Stimulated activated CD4-positive, alpha-beta T cell treated with anti-CD3 and anti-CD28 coated beads, Interleukin-1b, Interleukin-23, amount 100 ng/mL, for 48 hours (primary cell): Measurements from ENCODE around the gene EOGT.

Source experiments
- DNase-seq: peaks from one replicate; pipeline ENCODE4 v3.0.0-alpha.2; 2020

The EOGT gene

DNA sequence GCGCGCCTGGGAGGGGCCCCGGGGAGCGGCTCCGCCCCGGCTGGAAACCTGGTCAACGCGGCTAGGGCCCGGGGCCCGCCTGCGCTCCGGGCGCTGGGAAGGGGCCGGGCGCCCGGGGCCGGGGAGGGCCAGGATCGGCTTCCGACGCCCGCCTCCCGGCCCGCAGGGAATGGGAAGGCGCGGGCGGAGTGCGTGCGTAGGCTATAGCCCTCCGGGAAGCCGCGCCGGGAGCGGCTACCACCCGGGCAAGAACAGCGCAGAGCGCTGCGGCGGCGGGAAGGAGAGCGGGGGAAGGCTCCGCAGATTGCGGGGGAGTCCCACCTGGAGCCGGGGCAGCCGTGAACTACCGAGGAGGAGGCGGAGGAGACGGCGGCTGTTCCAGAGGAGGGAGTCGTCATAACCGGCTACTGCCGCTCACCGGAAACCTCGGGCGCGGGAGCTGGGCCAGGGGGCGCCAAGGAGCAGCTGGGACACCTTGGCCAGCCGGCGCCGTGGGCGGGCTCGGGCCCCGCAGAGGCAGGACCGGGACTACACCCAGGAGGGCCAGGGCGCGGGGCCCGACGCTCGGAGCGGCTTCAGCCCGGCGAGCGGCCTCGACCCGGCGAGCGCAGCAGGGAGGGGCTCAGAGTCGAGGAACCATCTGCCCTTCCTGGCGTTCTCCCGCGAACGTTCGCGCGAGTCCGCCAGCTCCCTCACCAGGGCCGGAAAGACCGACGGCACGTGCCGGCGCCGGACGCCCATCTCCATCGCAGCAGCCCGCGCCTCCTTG, at the start of gene EOGT:
TSS of gene EOGT (minus strand) at position 432 of the 769 bp plus-strand sequence. CDS start 3,838 bp downstream, outside the sequence.
- DNase-seq, result peak; percentile 79

GRCh38 chr3:69059688-69060087, 46.2 kb upstream of the EOGT start:
- no peak for DNase-seq

GRCh38 chr3:69058947-69059224, 45.4 kb upstream of the EOGT start:
- no peak for DNase-seq

GRCh38 chr3:69058180-69058946, 44.9 kb upstream of the EOGT start:
- no peak for DNase-seq

- DNase-seq, result no peak
These were observed 39.0 kb upstream of the EOGT start for GRCh38 chr3:69052472-69052898.

DNA sequence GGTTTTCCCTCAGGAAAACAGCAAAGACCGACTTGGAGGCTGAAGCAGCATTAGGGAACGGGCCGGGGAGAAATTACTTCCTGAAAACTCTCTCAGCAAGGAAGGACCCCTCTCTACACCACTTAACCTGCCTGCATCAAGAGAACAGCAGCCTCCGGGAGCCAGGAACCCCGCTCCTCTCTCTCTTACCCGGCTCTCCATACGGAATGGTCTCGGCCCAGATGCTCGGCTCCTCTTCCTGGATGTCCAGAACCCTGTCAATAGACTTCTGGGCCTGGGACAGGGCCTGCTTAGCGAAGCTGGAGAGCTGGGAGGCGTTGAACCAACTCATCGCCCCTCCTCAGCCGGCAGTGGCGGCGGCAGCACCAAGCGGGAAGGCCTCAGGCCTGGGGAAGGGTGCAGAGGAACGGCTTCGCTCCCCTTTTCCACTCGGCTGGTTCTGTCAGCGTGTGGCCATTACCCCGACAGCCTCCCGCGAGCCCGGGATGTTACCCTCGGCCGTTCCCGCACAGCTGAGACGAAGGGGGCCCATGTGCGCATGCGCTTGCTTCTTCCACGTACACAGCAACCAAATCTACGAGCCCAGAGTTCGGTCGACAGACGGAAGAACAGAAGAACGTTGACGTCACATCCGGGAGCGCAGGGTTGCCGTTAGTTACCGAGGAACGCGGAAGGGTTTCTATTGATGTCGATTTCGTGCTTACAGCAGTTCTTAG, 38.4 kb upstream of the EOGT start, which contains the start of gene TMF1:
TSS of gene TMF1 (minus strand) at position 578 of the 716 bp plus-strand sequence. CDS start at position 331, 247 bp downstream.
- DNase-seq, result peak; percentile 97

DNA sequence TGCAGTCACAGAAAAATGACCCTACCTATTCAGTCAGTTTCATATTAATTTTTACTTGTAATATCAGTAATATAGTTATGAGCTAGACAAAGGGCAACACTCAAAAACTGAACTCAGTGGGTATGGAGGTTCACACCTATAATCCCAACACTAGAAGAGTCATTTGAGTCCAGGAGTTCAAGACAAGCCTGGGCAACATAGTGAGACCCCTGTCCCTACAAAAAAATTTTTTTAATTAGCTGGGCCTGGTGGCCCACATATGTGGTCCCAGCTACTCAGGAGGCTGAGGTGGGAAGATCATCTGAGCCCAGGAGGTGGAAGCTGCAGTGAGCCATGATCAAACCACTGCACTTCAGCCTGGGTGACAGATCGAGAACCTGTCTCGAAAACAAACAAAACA, 35.5 kb upstream of the EOGT start:
- no peak for DNase-seq

DNA sequence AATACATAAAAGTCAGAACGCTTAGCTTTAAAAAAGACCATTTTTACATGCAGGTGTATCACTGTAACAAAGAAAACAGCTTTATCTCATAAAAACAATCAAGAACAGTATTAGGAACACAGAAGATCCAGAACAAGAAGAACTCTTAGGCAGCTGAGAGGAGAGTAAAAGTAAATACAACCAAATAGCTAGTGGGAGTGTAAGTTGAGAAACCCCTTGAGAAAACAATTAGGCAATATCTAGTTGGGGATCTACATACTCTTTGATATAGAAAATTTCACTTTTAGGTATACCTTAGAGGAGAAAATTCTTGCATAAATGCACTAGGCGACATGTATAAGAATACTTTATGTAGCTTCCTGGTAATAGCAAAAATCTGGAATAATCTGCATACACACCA, 31.1 kb upstream of the EOGT start:
- DNase-seq, result no peak

DNA sequence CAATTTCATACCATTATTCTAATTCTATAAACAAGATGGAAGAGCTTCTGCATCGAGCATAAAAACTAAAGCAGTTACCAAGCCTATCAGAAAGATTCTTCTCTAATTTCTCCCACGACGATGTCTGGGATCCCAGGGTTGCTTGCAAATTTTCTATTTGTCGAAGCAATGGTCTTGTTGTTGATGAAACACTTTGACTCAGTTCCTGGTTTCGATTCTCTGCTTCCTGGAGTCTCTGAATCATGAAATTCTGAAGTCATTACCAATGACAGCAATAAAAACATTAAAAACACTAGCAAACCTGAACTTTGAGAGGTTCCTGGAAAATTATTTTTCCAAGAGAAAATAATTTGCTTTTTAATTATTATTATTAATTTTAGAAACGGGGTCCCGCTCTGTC, 20.0 kb upstream of the EOGT start:
- DNase-seq, result peak; percentile 15

DNA sequence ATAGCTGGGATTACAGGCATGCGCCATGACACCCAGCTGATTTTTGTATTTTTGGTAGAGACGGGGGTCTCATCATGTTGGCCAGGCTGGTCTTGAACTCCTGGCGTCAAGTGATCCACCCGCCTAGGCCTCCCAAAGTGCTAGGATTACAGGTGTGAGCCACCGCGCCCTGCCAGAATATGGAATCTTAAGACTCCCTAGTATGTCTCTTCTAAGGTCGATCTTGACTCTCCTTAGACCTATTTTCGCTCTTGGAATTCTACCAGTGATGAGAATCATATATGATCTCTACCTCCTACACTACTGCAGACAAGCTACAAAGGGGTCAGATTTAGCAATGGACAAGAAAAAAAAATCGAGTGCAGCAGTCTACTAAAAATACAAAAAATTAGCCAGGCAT, 19.3 kb upstream of the EOGT start:
- DNase-seq, result no peak

DNA sequence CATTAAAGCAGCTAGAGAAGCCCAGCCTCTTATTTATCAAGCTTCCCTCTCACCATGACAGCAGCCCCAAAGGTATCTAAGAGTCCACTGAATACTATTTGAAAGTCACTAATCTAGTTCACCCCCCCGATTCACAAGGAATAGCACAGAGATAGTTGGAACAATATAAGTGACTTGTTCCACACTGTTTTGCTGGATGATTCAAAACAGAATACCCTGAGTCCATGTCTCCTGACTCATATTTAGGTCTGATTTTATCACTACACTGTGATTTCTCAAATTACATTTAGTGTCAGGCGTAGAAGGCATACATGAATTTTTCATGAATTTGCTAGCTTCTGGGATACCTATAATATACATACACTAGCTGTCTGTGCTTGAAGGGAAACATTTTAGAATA, 18.7 kb upstream of the EOGT start:
- DNase-seq, result no peak

DNA sequence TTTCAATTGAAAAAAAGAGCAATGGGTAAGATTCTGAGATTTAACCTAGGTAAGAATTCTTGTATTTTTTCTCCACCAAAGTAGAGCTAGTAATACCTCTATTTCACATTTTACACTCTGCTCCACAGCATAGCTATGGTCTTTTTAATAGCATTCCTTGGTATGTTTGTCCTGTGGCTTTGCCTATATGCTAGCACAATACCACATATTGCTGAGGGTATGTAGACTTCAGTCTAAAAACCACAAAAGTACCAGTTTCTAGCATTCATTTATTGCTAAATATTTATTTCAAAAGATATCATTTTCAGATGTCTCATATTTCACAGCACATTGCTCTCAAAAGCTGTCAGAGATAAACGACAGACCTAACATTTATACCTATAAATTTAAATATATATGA, 18.2 kb upstream of the EOGT start:
- DNase-seq, result no peak

DNA sequence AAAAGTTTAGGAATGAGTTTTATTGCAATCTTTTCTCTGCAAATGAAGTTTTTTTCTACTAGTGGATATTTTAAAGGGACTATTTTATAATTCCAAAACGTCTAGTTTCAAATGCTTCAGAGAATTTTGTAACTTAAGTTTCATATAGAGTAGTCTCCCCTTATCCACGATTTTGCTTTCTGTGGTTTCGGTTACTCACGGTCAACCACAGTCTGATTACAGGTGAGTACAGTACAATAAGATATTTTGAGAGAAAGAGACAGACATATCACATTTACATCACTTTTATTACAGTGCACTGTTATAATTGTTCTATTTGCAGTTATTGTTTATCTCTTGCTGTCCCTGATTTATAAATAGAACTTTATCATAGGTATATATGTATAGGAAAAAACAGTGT, 7.4 kb upstream of the EOGT start:
- DNase-seq, result no peak

- no peak for DNase-seq
These were observed 6.9 kb upstream of the EOGT start for GRCh38 chr3:69020424-69020823.

- no peak for DNase-seq
These were observed 3.4 kb upstream of the EOGT start for GRCh38 chr3:69016901-69017300.

DNA sequence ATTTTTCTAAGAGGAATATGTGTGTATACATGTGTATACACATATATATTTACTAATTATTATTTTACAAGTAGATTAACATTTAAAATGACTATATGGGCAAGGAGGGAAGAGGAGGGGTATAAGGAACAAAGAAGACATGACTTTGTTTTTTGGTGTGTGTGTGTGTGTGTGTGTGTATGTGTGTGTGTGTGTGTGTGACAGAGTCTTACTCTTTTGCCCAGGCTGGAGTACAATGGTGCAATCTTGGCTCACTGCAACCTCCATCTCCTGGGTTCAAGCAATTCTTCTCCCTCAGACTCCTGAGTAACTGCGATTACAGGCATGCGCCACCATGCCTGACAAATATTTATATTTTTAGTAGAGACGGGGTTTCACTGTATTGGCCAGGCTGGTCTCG, 2.6 kb upstream of the EOGT start:
- DNase-seq, result no peak

DNA sequence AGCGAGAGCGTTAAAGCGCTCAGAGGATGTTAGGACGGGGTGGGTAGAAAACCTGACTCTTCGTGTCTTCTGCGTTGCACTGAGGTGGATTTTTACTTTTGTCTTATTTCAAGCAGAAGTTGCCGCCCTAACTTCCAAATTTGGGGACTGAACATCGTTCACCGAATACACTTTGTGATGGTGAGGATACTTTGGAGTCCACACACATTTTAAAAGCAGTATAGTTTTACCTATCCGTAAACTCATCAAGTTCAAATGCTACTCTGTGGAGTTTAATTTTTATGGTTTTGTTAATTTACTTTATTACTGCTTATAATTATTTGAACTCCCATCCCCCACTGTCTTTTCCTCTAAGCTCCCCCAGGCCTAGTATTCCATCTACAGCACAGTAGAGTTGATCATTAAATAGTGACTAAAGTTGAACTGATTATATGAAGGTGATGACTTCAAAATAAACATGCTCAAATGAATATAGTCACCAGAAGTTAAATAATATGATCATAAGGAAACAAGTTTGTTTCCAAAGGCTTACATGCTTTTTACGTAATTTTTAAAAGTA, 617 bp upstream of the EOGT start:
- DNase-seq, result no peak

GRCh38 chr3:69012800-69013252, 658 bp downstream of the EOGT start:
- no peak for DNase-seq

DNA sequence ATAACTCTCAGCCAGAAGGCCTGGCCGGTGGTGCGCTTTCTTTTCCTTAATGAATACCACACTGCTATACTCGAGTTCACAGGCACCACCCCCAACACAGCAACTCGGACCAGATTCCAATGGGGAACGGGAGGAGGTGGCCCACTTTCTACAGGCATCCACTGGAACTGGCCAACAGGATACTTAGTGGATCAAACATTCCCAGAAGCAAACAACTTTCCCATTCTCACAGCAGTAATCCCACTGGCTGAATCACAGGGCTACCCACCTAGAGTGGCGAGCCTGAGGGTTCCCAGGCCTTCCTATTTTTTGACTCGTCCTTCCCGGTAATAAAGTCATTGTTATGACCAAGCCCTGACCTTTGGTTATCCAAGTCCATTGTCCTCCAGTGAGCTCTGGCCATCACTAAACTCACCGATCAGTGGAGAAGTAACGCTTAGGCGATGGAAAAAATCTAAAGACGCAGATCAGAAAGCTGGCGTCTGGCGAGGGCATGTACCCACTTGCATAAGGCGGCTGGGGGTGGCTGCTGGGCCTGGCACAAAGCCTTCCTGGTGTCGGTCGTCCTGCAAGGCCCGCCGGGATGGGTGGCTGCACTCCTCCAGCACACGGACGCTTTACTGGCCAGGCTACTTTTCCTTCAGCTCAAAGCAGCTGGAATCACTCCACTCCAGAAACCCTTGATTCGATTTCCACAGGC, 1.2 kb downstream of the EOGT start:
- DNase-seq, result no peak

DNA sequence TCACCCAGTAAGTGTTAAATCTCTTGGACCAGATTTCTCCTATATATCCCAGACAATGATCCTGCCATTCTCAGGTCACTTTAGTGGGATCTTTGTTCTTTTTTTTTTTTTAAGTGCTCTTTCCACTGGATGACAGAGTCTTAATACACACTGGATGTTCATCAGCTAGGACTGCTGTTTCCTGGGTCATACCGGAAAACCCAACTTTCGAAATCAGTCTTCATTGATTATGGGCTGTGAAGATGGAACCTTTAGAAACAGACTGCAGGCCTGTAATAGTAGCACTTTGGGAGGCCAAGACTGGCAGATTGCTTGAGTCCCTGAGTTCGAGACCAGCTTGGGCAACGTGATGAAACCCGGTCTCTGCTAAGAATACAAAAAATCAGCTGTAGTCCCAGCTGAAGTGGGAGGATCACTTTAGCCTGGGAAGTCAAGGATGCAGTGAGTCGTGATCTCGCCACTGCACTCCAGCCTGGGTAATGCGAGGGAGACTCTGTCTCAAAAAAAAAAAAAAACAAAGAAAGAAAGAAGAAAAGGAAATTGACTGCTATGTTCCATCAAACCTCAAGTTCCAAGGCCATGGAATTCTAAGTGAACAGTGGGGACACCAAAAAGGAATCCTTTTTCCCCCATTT, 2.3 kb downstream of the EOGT start:
- no peak for DNase-seq

DNA sequence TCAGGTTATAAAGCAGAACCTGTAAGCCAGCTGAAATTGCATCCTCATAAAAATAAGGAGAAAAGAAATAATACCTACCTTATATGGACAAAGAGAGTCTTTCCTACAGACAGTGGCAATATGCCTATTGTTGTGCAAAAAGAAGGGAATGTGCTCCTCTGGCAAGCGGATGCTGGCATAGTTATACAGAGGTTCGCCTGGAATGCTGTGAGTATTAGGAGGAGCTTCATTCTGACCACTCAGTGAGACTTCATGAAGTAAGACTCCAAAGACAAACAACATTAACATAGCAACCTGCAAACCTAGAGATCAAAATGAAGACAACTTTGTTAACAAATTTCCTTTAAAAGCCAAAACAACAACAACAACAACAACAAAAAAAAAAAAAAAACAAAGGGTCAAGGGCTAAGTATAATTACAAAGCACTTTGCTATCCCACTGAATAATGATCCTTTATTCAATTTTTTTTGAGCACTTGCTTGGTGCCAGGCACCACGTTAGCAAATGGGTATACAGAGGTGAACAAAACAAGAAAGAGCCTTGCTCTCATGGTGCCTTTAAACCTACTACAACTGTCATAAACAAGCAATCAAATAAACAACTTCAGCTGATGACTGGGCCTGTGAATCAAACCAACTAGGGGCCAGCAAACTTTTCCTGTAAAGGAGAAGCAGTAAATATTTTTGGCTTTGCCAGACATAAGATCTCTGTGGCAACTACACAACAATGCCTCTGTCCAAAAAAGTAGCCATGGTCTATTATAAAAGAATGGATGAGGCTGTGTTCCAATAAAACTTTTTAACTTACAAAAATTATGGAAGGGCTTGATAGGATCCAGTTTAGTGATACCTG, 3.7 kb downstream of the EOGT start:
- no peak for DNase-seq
